A673 (cell line): Measurements from ENCODE around the gene ALDH9A1. TPM values are rescaled to one million over a fixed set of nuclear protein-coding genes. Genes with fewer than 3 reads are reported as not detected.

ENCODE experiments used
- BruUV-seq: library from RNA; stranded (reverse); fragments of 400-500 nt; replicated peaks from 2 replicates; lab custom pipeline; 2021; lab: Mats Ljungman, UMichigan
- CTCF ChIA-PET: fragments of 300-600 bp; sonication (Branson Sonifier 250); formaldehyde crosslinking; loops from one replicate; lab custom pipeline; 2022; ENCODE audit warnings: antibody characterized with exemption; lab: Charles Lee
- POLR2A ChIA-PET: fragments of 300-600 bp; sonication (Branson Sonifier 250); formaldehyde crosslinking; loops from one replicate; lab custom pipeline; 2022; ENCODE audit warnings: antibody characterized with exemption; ENCODE audit not compliant: low non-redundant PET; lab: Charles Lee
- DNase-seq: peaks from one replicate; pipeline ENCODE4 v3.0.0-alpha.2; 2015; ENCODE audit warnings: low spot score
- H3K27ac ChIP-seq: fragments of 200-600 bp; sonication (generic); 2 replicates; pipeline ENCODE4 v1.5.1; 2016; ENCODE audit warnings: mixed run types, low read depth, mild to moderate bottlenecking, mixed read lengths, antibody characterized with exemption, low read length; ENCODE audit not compliant: poor library complexity, severe bottlenecking
- H3K27me3 ChIP-seq: fragments of 200-600 bp; sonication (generic); replicated peaks from 2 replicates; pipeline ENCODE4 v1.6.1; 2017; ENCODE audit warnings: mixed run types, low read depth, mild to moderate bottlenecking, mixed read lengths, antibody characterized with exemption, low read length; ENCODE audit not compliant: insufficient read depth, poor library complexity
- H3K36me3 ChIP-seq: fragments of 200-600 bp; sonication (generic); 2 replicates; pipeline ENCODE4 v1.6.1; 2016; ENCODE audit warnings: mixed run types, mild to moderate bottlenecking, mixed read lengths, antibody characterized with exemption, low read length; ENCODE audit not compliant: insufficient read depth, poor library complexity, severe bottlenecking
- H3K4me1 ChIP-seq: fragments of 200-600 bp; sonication (generic); 2 replicates; pipeline ENCODE4 v1.6.1; 2017; ENCODE audit warnings: mixed run types, mild to moderate bottlenecking, mixed read lengths, antibody characterized with exemption, low read length; ENCODE audit not compliant: insufficient read depth, poor library complexity, severe bottlenecking
- H3K4me3 ChIP-seq: fragments of 200-600 bp; sonication (generic); 2 replicates; pipeline ENCODE4 v1.5.1; 2016; ENCODE audit warnings: low read depth, mixed run types, mild to moderate bottlenecking, mixed read lengths, low read length; ENCODE audit not compliant: poor library complexity, severe bottlenecking
- H3K9me3 ChIP-seq: fragments of 200-600 bp; sonication (generic); 2 replicates; pipeline ENCODE4 v1.6.1; 2016; ENCODE audit warnings: mixed run types, low read depth, mild to moderate bottlenecking, mixed read lengths, antibody characterized with exemption, low read length; ENCODE audit not compliant: poor library complexity, severe bottlenecking
- EZH2 ChIP-seq: fragments of 200-600 bp; sonication (generic); IDR thresholded peaks from 2 replicates; pipeline ENCODE4 v1.6.1; 2017; ENCODE audit warnings: borderline replicate concordance, low read depth, mild to moderate bottlenecking, mixed read lengths, antibody characterized with exemption, low read length; ENCODE audit not compliant: poor library complexity, severe bottlenecking
- intact Hi-C: fragments of 100-400 bp; cut with micrococcal nuclease; formaldehyde crosslinking; loops from one replicate; pipeline ENCODE4 v1.10.0; 2022; ENCODE audit not compliant: unreplicated experiment
- total RNA-seq: library from RNA; stranded (reverse); gene quantifications from 2 replicates; pipeline ENCODE4 v1.2.3, GENCODE V29; 2021
- TF ChIP-seq, protein P1 (sequence below): fragments of 300-800, 200-600 bp; sonication (generic); conservative IDR thresholded peaks from 2 replicates; pipeline ENCODE4 v1.5.1; 2017; ENCODE audit warnings: low read depth, mild to moderate bottlenecking, antibody characterized with exemption, low read length, moderate library complexity, mixed read lengths

ALDH9A1 gene
- total RNA-seq, 1 experiment from 2014 or later = 83.0 TPM

DNA sequence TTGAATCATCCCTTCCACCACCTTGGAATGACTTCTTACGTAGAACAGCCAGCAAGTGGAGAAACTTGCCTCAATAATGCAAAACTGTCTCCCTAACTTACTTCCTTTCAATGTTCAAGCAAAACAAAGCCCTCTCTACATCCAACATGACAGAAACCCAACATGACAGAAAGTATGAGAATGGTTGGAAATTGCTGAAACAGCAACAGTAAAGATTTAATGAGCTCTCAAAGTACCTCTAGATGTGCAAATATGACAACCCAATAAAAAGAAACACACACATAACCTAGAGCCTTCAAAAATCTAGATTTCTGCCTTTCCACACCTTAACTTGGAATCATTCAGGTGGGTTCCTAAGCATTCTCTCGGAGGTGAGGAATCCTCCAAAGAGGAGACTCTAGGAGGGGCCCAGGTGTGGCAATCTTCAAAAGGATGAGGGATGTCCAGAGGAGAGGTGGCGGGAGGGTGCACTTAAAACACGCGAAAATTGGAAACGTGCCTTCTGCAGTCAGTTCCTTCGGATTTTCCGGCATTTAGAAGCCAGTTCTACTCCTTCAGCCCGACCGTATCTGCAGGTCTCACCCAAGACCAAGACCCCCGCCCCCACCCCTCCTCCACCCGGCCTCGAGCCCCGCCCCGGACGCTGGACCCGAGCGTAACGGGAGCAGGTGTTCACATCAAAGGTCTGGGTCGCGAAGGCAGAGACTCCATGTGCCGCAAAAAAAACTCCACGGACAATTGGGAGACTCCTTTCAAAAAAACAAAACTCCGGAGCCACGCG is 68.3 kb downstream of the ALDH9A1 start:
- intact Hi-C loops = loop anchor here (10.0 kb wide), 1 partner anchor 135 kb away; the partner anchor contains the start of gene TMCO1
- DNase-seq = no peak
- H3K9me3 ChIP-seq = no peaks in the 10 kb centered on the region
- BruUV-seq = TSS peak; percentile 87
- peak overlapping the region; percentile 76 for H3K4me3 ChIP-seq
- H3K27me3 ChIP-seq = no peaks in the 10 kb centered on the region
- peaks cover 21% of the 10 kb centered on the region for H3K4me1 ChIP-seq
- H3K36me3 ChIP-seq = no peaks in the 10 kb centered on the region
- TF ChIP-seq EZH2 = no peak
- TF ChIP-seq, protein P1, sequence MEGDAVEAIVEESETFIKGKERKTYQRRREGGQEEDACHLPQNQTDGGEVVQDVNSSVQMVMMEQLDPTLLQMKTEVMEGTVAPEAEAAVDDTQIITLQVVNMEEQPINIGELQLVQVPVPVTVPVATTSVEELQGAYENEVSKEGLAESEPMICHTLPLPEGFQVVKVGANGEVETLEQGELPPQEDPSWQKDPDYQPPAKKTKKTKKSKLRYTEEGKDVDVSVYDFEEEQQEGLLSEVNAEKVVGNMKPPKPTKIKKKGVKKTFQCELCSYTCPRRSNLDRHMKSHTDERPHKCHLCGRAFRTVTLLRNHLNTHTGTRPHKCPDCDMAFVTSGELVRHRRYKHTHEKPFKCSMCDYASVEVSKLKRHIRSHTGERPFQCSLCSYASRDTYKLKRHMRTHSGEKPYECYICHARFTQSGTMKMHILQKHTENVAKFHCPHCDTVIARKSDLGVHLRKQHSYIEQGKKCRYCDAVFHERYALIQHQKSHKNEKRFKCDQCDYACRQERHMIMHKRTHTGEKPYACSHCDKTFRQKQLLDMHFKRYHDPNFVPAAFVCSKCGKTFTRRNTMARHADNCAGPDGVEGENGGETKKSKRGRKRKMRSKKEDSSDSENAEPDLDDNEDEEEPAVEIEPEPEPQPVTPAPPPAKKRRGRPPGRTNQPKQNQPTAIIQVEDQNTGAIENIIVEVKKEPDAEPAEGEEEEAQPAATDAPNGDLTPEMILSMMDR = no peak
- H3K27ac ChIP-seq = peak overlapping the region; percentile 85
- ChIA-PET POLR2A (no interaction called here), CTCF (interaction anchor here (0.7 kb wide), 1 partner anchor 294 kb away, joined by 3 read pairs; no protein-coding TSS in a partner anchor)

DNA sequence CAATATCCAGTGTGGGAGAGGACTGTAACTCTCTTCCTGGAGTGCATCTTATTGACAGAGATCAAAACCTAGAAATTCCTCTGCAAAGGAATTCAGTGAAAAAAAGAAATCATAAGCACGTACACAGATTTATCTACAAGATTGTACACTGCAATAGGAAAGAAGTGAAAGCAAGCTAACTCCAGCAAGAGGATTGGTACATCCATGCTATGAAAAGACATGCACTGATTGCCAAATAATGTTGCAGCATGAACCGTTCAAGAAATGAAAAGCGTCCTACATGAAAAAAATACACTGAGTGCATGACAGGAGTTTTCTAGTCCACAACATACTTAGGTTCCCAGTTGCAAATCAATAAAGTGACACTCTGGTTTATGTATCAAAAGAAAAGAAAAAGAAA is 69.2 kb downstream of the ALDH9A1 start:
- no peaks in the 10 kb centered on the region for H3K36me3 ChIP-seq
- CTCF ChIA-PET = no interaction called here
- POLR2A ChIA-PET = no interaction called here
- TF ChIP-seq, protein P1 = no peak
- TF ChIP-seq EZH2 = no peak
- intact Hi-C loops = no loop called here
- peaks cover 15% of the 10 kb centered on the region for H3K4me1 ChIP-seq
- no peaks in the 10 kb centered on the region for H3K27me3 ChIP-seq
- no peak overlapping the region for H3K4me3 ChIP-seq
- no peaks in the 10 kb centered on the region for H3K9me3 ChIP-seq
- H3K27ac ChIP-seq = no peak overlapping the region
- DNase-seq = no peak
- BruUV-seq = no TSS peak

DNA sequence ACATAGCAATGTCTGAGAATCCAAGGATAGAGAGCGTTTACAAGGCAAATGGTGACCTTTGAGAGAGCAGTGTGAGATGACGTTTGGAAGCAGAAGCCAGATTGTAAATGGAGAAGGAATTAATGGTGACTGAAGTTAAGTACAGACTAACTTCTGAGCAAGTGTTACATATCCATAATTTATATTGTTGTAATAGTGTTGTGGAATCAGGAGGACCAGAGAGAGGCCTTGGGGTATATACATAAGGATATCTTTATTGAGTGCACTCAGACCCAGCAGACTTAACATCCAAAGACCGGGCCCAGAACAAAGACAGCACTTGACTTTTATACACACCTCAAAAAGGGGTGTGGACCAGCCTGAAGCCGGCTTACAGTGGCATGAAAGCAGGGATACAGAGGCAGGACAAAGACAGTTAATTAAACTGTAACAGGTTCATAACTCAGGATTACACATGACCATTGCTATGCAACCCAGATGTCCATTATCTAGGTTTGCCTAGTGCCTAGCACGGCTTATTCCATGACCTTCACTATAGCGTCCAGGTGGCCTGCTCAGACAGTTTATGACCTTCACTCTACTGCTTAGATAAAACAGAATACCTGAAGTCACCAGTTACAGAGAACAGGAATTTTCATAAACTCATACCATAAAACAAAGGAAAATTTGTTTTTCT is 70.1 kb downstream of the ALDH9A1 start:
- no peaks in the 10 kb centered on the region for H3K9me3 ChIP-seq
- H3K27ac ChIP-seq = no peak overlapping the region
- H3K27me3 ChIP-seq = no peaks in the 10 kb centered on the region
- DNase-seq = no peak
- peaks cover 6% of the 10 kb centered on the region for H3K4me1 ChIP-seq
- TF ChIP-seq, protein P1 = no peak
- no peak for TF ChIP-seq EZH2
- intact Hi-C loops = no loop called here
- BruUV-seq = no TSS peak
- ChIA-PET CTCF (no interaction called here), POLR2A (no interaction called here)
- no peak overlapping the region for H3K4me3 ChIP-seq
- H3K36me3 ChIP-seq = no peaks in the 10 kb centered on the region
